Measurements from ENCODE around the gene CENPP. TPM values are rescaled to one million over a fixed set of nuclear protein-coding genes. Genes with fewer than 3 reads are reported as not detected.

Gene CENPP
- total RNA-seq (10 to 100 TPM; 19.5 to 20.9 TPM), polyA plus RNA-seq (2.5 TPM)

- H3K36me3 Mint-ChIP-seq, result peaks cover 0 to 39% (median 9%) of the 10 kb centered on the region in 3 donors
- POLR2A ChIA-PET, result interaction anchor here (0.5 to 1.8 kb wide), 6 partner anchors 34 to 1241 kb away, joined by 3 to 7 read pairs (median 5); partner anchors contain the start of genes IPPK and SPTLC1
- peak within 1 kb of the TSS; percentile 96 to 100 (median 97) for H3K4me3 Mint-ChIP-seq
- peaks cover 28 to 43% (median 42%) of the 10 kb centered on the region in 3 donors for H3K4me1 Mint-ChIP-seq
- no peaks in the 10 kb centered on the region for H3K27me3 ChIP-seq (ENCODE audit: insufficient read depth, low read length, poor library complexity, severe bottlenecking)
- DNase-seq, result peak; percentile 73 to 90 (median 87)
- H3K27ac Mint-ChIP-seq, result peak within 1 kb of the TSS; percentile 92 to 100 (median 98)
- H3K4me3 ChIP-seq (ENCODE audit: low read length), result peak within 1 kb of the TSS; percentile 87
- H3K9me3 ChIP-seq (ENCODE audit: low read length), result no peaks in the 10 kb centered on the region
- H3K27me3 Mint-ChIP-seq, result peaks cover 0 to 2% of the 10 kb centered on the region in 2 donors
- H3K4me1 ChIP-seq (ENCODE audit: insufficient read depth, low read length), result peaks cover 22% of the 10 kb centered on the region
- H3K9me3 Mint-ChIP-seq, result no peaks in the 10 kb centered on the region
- peaks cover 12% of the 10 kb centered on the region for H3K36me3 ChIP-seq (ENCODE audit: insufficient read depth, low read length)
- H3K27ac ChIP-seq (ENCODE audit: low read depth, low read length), result peak within 1 kb of the TSS; percentile 98
- CTCF ChIA-PET, result no interaction called here
These were observed at the start of gene CENPP, which contains the start of gene NOL8 for GRCh38 chr9:92325269-92325990. Gene CENPP (plus strand): TSS chr9:92325953. Gene NOL8 (minus strand): TSS chr9:92325350. CDS start chr9:92324161, 1,189 bp downstream.

GRCh38 chr9:92276331-92277032, 49.3 kb upstream of the CENPP start:
- Histone ChIP-seq H3K4me3 (ENCODE audit: low read length) (no peak overlapping the region), H3K27me3 (ENCODE audit: insufficient read depth, low read length, poor library complexity, severe bottlenecking) (no peaks in the 10 kb centered on the region), H3K9me3 (ENCODE audit: low read length) (no peaks in the 10 kb centered on the region), H3K27ac (ENCODE audit: low read depth, low read length) (no peak overlapping the region), H3K4me1 (ENCODE audit: insufficient read depth, low read length) (peaks cover 18% of the 10 kb centered on the region), H3K36me3 (ENCODE audit: insufficient read depth, low read length) (peaks cover 60% of the 10 kb centered on the region)
- DNase-seq, result peak in 1 of 5 donors; percentile 16
- ChIA-PET CTCF (no interaction called here), POLR2A (no interaction called here)
- Mint-ChIP-seq H3K4me3 (peak overlapping the region; percentile 5 to 74 (median 58)), H3K9me3 (no peaks in the 10 kb centered on the region), H3K36me3 (peaks cover 6 to 94% (median 33%) of the 10 kb centered on the region in 3 donors), H3K27me3 (no peaks in the 10 kb centered on the region), H3K27ac (peak overlapping the region in 7 of 8 donors; percentile 69 to 91 (median 81)), H3K4me1 (peaks cover 24 to 32% (median 28%) of the 10 kb centered on the region in 3 donors)

- H3K27ac ChIP-seq (ENCODE audit: low read depth, low read length), result no peak overlapping the region
- DNase-seq, result no peak
- H3K4me3 ChIP-seq (ENCODE audit: low read length), result no peak overlapping the region
- ChIA-PET CTCF (interaction anchor here (1.1 to 1.6 kb wide), 2 partner anchors 23 to 487 kb away, joined by 3 read pairs; no protein-coding TSS in a partner anchor), POLR2A (interaction anchor here (1.1 kb wide), 1 partner anchor 54 kb away, joined by 3 read pairs; no protein-coding TSS in a partner anchor)
- H3K36me3 ChIP-seq (ENCODE audit: insufficient read depth, low read length), result peaks cover 53% of the 10 kb centered on the region
- Mint-ChIP-seq H3K4me1 (peaks cover 24 to 37% (median 28%) of the 10 kb centered on the region in 3 donors), H3K9me3 (no peaks in the 10 kb centered on the region), H3K4me3 (peak overlapping the region in 1 of 7 donors; percentile 23), H3K27me3 (no peaks in the 10 kb centered on the region), H3K27ac (peak overlapping the region in 2 of 8 donors; percentile 66 to 70), H3K36me3 (peaks cover 4 to 90% (median 33%) of the 10 kb centered on the region in 3 donors)
- H3K27me3 ChIP-seq (ENCODE audit: insufficient read depth, low read length, poor library complexity, severe bottlenecking), result no peaks in the 10 kb centered on the region
- H3K9me3 ChIP-seq (ENCODE audit: low read length), result no peaks in the 10 kb centered on the region
- H3K4me1 ChIP-seq (ENCODE audit: insufficient read depth, low read length), result peaks cover 18% of the 10 kb centered on the region
These were observed 47.6 kb upstream of the CENPP start for GRCh38 chr9:92278110-92278509.

GRCh38 chr9:92279302-92279701, 46.5 kb upstream of the CENPP start:
- peaks cover 41% of the 10 kb centered on the region for H3K36me3 ChIP-seq (ENCODE audit: insufficient read depth, low read length)
- H3K27ac Mint-ChIP-seq, result peak overlapping the region in 5 of 8 donors; percentile 10 to 72 (median 62)
- H3K27ac ChIP-seq (ENCODE audit: low read depth, low read length), result no peak overlapping the region
- peak overlapping the region in 1 of 7 donors; percentile 48 for H3K4me3 Mint-ChIP-seq
- ChIA-PET CTCF (interaction anchor here (0.9 kb wide), 1 partner anchor 139 kb away, joined by 3 read pairs; no protein-coding TSS in a partner anchor), POLR2A (no interaction called here)
- H3K36me3 Mint-ChIP-seq, result peaks cover 4 to 87% (median 30%) of the 10 kb centered on the region in 3 donors
- H3K27me3 ChIP-seq (ENCODE audit: insufficient read depth, low read length, poor library complexity, severe bottlenecking), result no peaks in the 10 kb centered on the region
- H3K4me3 ChIP-seq (ENCODE audit: low read length), result no peak overlapping the region
- no peaks in the 10 kb centered on the region for H3K9me3 ChIP-seq (ENCODE audit: low read length)
- H3K4me1 Mint-ChIP-seq, result peaks cover 28 to 37% (median 28%) of the 10 kb centered on the region in 3 donors
- no peak for DNase-seq
- no peaks in the 10 kb centered on the region for H3K27me3 Mint-ChIP-seq
- H3K9me3 Mint-ChIP-seq, result no peaks in the 10 kb centered on the region
- peaks cover 18% of the 10 kb centered on the region for H3K4me1 ChIP-seq (ENCODE audit: insufficient read depth, low read length)

- CTCF ChIA-PET, result no interaction called here
- Histone ChIP-seq H3K27ac (ENCODE audit: low read depth, low read length) (no peak overlapping the region), H3K9me3 (ENCODE audit: low read length) (no peaks in the 10 kb centered on the region), H3K36me3 (ENCODE audit: insufficient read depth, low read length) (peaks cover 7% of the 10 kb centered on the region), H3K4me1 (ENCODE audit: insufficient read depth, low read length) (peaks cover 33% of the 10 kb centered on the region), H3K4me3 (ENCODE audit: low read length) (no peak overlapping the region), H3K27me3 (ENCODE audit: insufficient read depth, low read length, poor library complexity, severe bottlenecking) (no peaks in the 10 kb centered on the region)
- POLR2A ChIA-PET, result no interaction called here
- Mint-ChIP-seq H3K27me3 (no peaks in the 10 kb centered on the region), H3K4me3 (peak overlapping the region in 1 of 7 donors; percentile 49), H3K9me3 (no peaks in the 10 kb centered on the region), H3K4me1 (peaks cover 36 to 74% (median 53%) of the 10 kb centered on the region in 3 donors), H3K27ac (no peak overlapping the region), H3K36me3 (peaks cover 7 to 51% (median 10%) of the 10 kb centered on the region in 3 donors)
- no peak for DNase-seq
These were observed 35.9 kb upstream of the CENPP start for GRCh38 chr9:92289708-92290390.

GRCh38 chr9:92290785-92291429, 34.8 kb upstream of the CENPP start:
- ChIA-PET CTCF (no interaction called here), POLR2A (interaction anchor here (0.5 kb wide), 1 partner anchor 380 kb away, joined by 10 read pairs; no protein-coding TSS in a partner anchor)
- Histone ChIP-seq H3K9me3 (ENCODE audit: low read length) (no peaks in the 10 kb centered on the region), H3K27ac (ENCODE audit: low read depth, low read length) (no peak overlapping the region), H3K27me3 (ENCODE audit: insufficient read depth, low read length, poor library complexity, severe bottlenecking) (no peaks in the 10 kb centered on the region), H3K4me3 (ENCODE audit: low read length) (no peak overlapping the region), H3K4me1 (ENCODE audit: insufficient read depth, low read length) (peaks cover 34% of the 10 kb centered on the region), H3K36me3 (ENCODE audit: insufficient read depth, low read length) (no peaks in the 10 kb centered on the region)
- H3K4me1 Mint-ChIP-seq, result peaks cover 37 to 76% (median 58%) of the 10 kb centered on the region in 3 donors
- no peaks in the 10 kb centered on the region for H3K9me3 Mint-ChIP-seq
- DNase-seq, result no peak
- peaks cover 7 to 41% (median 9%) of the 10 kb centered on the region in 3 donors for H3K36me3 Mint-ChIP-seq
- peak overlapping the region; percentile 11 to 95 (median 40) for H3K27ac Mint-ChIP-seq
- peak overlapping the region in 5 of 7 donors; percentile 4 to 75 (median 29) for H3K4me3 Mint-ChIP-seq
- H3K27me3 Mint-ChIP-seq, result no peaks in the 10 kb centered on the region

GRCh38 chr9:92291577-92291976, 34.2 kb upstream of the CENPP start:
- Mint-ChIP-seq H3K27me3 (no peaks in the 10 kb centered on the region), H3K27ac (peak overlapping the region in 5 of 8 donors; percentile 1 to 95 (median 48)), H3K4me1 (peaks cover 37 to 76% (median 58%) of the 10 kb centered on the region in 3 donors), H3K36me3 (peaks cover 7 to 38% (median 9%) of the 10 kb centered on the region in 3 donors), H3K9me3 (no peaks in the 10 kb centered on the region), H3K4me3 (peak overlapping the region in 3 of 7 donors; percentile 3 to 27 (median 16))
- no peak overlapping the region for H3K27ac ChIP-seq (ENCODE audit: low read depth, low read length)
- H3K4me3 ChIP-seq (ENCODE audit: low read length), result no peak overlapping the region
- POLR2A ChIA-PET, result interaction anchor here (0.5 to 1.1 kb wide), 4 partner anchors 9 to 379 kb away, joined by 3 to 10 read pairs (median 6); partner anchors contain the start of gene CENPP
- no peaks in the 10 kb centered on the region for H3K36me3 ChIP-seq (ENCODE audit: insufficient read depth, low read length)
- no peaks in the 10 kb centered on the region for H3K27me3 ChIP-seq (ENCODE audit: insufficient read depth, low read length, poor library complexity, severe bottlenecking)
- CTCF ChIA-PET, result no interaction called here
- no peak for DNase-seq
- no peaks in the 10 kb centered on the region for H3K9me3 ChIP-seq (ENCODE audit: low read length)
- H3K4me1 ChIP-seq (ENCODE audit: insufficient read depth, low read length), result peaks cover 34% of the 10 kb centered on the region
